H1 (cell line): Measurements from ENCODE around the gene GRK6. TPM values are rescaled to one million over a fixed set of nuclear protein-coding genes. Genes with fewer than 3 reads are reported as not detected.

Experiments used
- ATF3 ChIP-seq: IDR thresholded peaks from 2 replicates; pipeline ENCODE4 v1.6.1; 2011; ENCODE audit warnings: low read depth, mild to moderate bottlenecking, low read length; ENCODE audit not compliant: insufficient read depth
- BACH1 ChIP-seq: IDR thresholded peaks from 2 replicates; pipeline ENCODE4 v1.6.1; 2012; ENCODE audit warnings: low read length, improper control_type of control experiment
- CBX5 ChIP-seq: fragments of 300-800, 300-1000 bp; sonication (generic); IDR thresholded peaks from 2 replicates; pipeline ENCODE4 v1.7.1; 2016; ENCODE audit warnings: antibody characterized with exemption, low read length, low read depth
- JUN ChIP-seq: IDR thresholded peaks from 2 replicates; pipeline ENCODE4 v1.6.1; 2011; ENCODE audit warnings: low read depth, mild to moderate bottlenecking, improper control_type of control experiment, low read length
- KDM4A ChIP-seq: IDR thresholded peaks from one replicate; pipeline ENCODE4 v1.7.1; 2012; ENCODE audit warnings: low read depth, mild to moderate bottlenecking, moderate library complexity, low read length, inconsistent platforms; ENCODE audit not compliant: severe bottlenecking
- MAX ChIP-seq: IDR thresholded peaks from 2 replicates; pipeline ENCODE4 v1.6.1; 2012; ENCODE audit warnings: inconsistent platforms
- NANOG ChIP-seq: IDR thresholded peaks from 2 replicates; pipeline ENCODE4 v1.6.1; 2011; ENCODE audit warnings: low read length, low read depth, mild to moderate bottlenecking, inconsistent platforms; ENCODE audit not compliant: insufficient read depth, poor library complexity, severe bottlenecking
- PHF8 ChIP-seq: fragments of 200-600 bp; sonication (generic); conservative IDR thresholded peaks from 2 replicates; pipeline ENCODE4 v1.7.1; 2012; ENCODE audit warnings: low read depth, mild to moderate bottlenecking, inconsistent platforms, low read length, moderate library complexity
- POLR2AphosphoS5 ChIP-seq: IDR thresholded peaks from 2 replicates; pipeline ENCODE4 v1.6.1; 2011; ENCODE audit warnings: low read depth, low read length
- RBBP5 ChIP-seq: IDR thresholded peaks from 2 replicates; pipeline ENCODE4 v1.7.1; 2012; ENCODE audit warnings: low read depth, mild to moderate bottlenecking, inconsistent platforms, low read length, moderate library complexity, borderline replicate concordance
- RNF2 ChIP-seq: fragments of 200-900, 300-1000 bp; sonication (generic); IDR thresholded peaks from 2 replicates; pipeline ENCODE4 v1.7.1; 2016; ENCODE audit warnings: borderline replicate concordance, low read depth, mild to moderate bottlenecking, antibody characterized with exemption, low read length; ENCODE audit not compliant: poor library complexity, severe bottlenecking; ENCODE audit errors: missing control alignments
- SUZ12 ChIP-seq: fragments of 200-600 bp; sonication (generic); IDR thresholded peaks from 2 replicates; pipeline ENCODE4 v1.6.1; 2012; ENCODE audit warnings: mild to moderate bottlenecking, inconsistent platforms, low read length, moderate library complexity, mixed read lengths
- TBP ChIP-seq: IDR thresholded peaks from 2 replicates; pipeline ENCODE4 v1.6.1; 2011; ENCODE audit warnings: low read depth, low read length, improper control_type of control experiment
- TCF12 ChIP-seq: IDR thresholded peaks from 2 replicates; pipeline ENCODE4 v1.6.1; 2011; ENCODE audit warnings: low read depth, mild to moderate bottlenecking, low read length
- YY1 ChIP-seq: IDR thresholded peaks from 2 replicates; pipeline ENCODE4 v1.6.1; 2011; ENCODE audit warnings: low read depth, mild to moderate bottlenecking, low read length
- ZNF274 ChIP-seq: IDR thresholded peaks from 2 replicates; pipeline ENCODE4 v1.7.0; 2012; ENCODE audit warnings: low read length, borderline replicate concordance; ENCODE audit errors: extremely low read depth
- polyA plus RNA-seq, 7 experiments: library from polyadenylated mRNA; depleted of rRNA in 3 of 7; stranded (reverse) in 5 of 7; unstranded in 2 of 7; fragments of >200 nt in 5 of 7; fragments of 200-250 nt in 2 of 7; gene quantifications; 1 replicate in 5 of 7; 2 replicates in 1 of 7; 4 replicates in 1 of 7; pipeline versions ENCODE4 v1.2.1 to v1.2.3, GENCODE V29; 2011 to 2013; ENCODE audit warnings: missing spikeins in 2 of 7, mixed read lengths in 2 of 7
- total RNA-seq: library from RNA; stranded (reverse); fragmentation: NEBNext Ultra II Directional; extraction: Animal tissue kit (Norgen Biotek cat#: 25700); gene quantifications from 2 replicates; pipeline ENCODE4 v1.2.1, GENCODE V29; 2021
- TF ChIP-seq, protein P1 (sequence below): IDR thresholded peaks from 2 replicates; pipeline ENCODE4 v1.6.1; 2012; ENCODE audit warnings: low read length, inconsistent platforms
- TF ChIP-seq, protein P2 (sequence below), 3 experiments: IDR thresholded peaks; 1 replicate in 2 of 3; 2 replicates in 1 of 3; pipeline versions ENCODE4 v1.5.1 to v1.6.1; 2011; ENCODE audit warnings: low read length in 3 of 3, mild to moderate bottlenecking in 3 of 3, inconsistent platforms in 2 of 3, low read depth in 1 of 3, moderate library complexity in 1 of 3; ENCODE audit not compliant: insufficient read depth in 1 of 3; ENCODE audit errors: control extremely low read depth in 1 of 3

Gene GRK6
- total and polyA plus RNA-seq, 2 of the 8 experiments (the other 6 are each of a cell fraction or from before 2014, with no cell fraction given) = 31.8 to 57.8 TPM

GRCh38 chr5:177454397-177455035 lies 28.0 kb downstream of the GRK6 start (continued):
- TF ChIP-seq JUN (peak; percentile 78; the same call in 1 of the 2 replicates), MAX (no peak), ATF3 (0 out of 2 replicates have a peak, but pooled peaks have one; percentile 5), BACH1 (peak; percentile 1; the same call in 1 of the 2 replicates), RBBP5 (no peak), YY1 (0 out of 2 replicates have a peak, but pooled peaks have one; percentile 16), KDM4A (peak; percentile 32), PHF8 (no peak; the same call in 1 of the 2 replicates), ZNF274 (no peak), POLR2AphosphoS5 (peak; percentile 57; the same call in 1 of the 2 replicates), NANOG (peak; percentile 18), RNF2 (no peak), TCF12 (no peak), TBP (peak; percentile 64; the same call in 1 of the 2 replicates), CBX5 (no peak), SUZ12 (no peak)
- TF ChIP-seq, protein P1, sequence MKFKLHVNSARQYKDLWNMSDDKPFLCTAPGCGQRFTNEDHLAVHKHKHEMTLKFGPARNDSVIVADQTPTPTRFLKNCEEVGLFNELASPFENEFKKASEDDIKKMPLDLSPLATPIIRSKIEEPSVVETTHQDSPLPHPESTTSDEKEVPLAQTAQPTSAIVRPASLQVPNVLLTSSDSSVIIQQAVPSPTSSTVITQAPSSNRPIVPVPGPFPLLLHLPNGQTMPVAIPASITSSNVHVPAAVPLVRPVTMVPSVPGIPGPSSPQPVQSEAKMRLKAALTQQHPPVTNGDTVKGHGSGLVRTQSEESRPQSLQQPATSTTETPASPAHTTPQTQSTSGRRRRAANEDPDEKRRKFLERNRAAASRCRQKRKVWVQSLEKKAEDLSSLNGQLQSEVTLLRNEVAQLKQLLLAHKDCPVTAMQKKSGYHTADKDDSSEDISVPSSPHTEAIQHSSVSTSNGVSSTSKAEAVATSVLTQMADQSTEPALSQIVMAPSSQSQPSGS = peak; percentile 91
- TF ChIP-seq, protein P2, sequence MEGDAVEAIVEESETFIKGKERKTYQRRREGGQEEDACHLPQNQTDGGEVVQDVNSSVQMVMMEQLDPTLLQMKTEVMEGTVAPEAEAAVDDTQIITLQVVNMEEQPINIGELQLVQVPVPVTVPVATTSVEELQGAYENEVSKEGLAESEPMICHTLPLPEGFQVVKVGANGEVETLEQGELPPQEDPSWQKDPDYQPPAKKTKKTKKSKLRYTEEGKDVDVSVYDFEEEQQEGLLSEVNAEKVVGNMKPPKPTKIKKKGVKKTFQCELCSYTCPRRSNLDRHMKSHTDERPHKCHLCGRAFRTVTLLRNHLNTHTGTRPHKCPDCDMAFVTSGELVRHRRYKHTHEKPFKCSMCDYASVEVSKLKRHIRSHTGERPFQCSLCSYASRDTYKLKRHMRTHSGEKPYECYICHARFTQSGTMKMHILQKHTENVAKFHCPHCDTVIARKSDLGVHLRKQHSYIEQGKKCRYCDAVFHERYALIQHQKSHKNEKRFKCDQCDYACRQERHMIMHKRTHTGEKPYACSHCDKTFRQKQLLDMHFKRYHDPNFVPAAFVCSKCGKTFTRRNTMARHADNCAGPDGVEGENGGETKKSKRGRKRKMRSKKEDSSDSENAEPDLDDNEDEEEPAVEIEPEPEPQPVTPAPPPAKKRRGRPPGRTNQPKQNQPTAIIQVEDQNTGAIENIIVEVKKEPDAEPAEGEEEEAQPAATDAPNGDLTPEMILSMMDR (IDR thresholded peaks at IDR 0.05; ENCODE audit: control extremely low read depth in 1 of 3, insufficient read depth in 1 of 3, low read depth in 1 of 3, low read length in 3 of 3) = peak in 2 of 3 experiments; percentile 82 to 88; a peak in 3 of 4 replicates
